Body of pancreas (tissue), 4 donors: ENCODE measurements around the gene UTP11.

Experiments
- POLR2A ChIP-seq, 3 donors: fragments of 450-650 bp; IDR thresholded peaks; one replicate each; pipeline ENCODE4 v1.6.1; 2016; ENCODE audit warnings: antibody characterized with exemption in 3 of 3, mild to moderate bottlenecking in 2 of 3
- TF ChIP-seq, protein P1 (sequence below), 7 experiments: fragments of 450-650 bp in 4 of 7; fragments of 200-600 bp in 3 of 7; sonication (generic) in 3 of 7; IDR thresholded peaks; one replicate each; pipeline ENCODE4 v1.5.1; 2016 to 2019; ENCODE audit warnings: antibody characterized with exemption in 7 of 7

DNA sequence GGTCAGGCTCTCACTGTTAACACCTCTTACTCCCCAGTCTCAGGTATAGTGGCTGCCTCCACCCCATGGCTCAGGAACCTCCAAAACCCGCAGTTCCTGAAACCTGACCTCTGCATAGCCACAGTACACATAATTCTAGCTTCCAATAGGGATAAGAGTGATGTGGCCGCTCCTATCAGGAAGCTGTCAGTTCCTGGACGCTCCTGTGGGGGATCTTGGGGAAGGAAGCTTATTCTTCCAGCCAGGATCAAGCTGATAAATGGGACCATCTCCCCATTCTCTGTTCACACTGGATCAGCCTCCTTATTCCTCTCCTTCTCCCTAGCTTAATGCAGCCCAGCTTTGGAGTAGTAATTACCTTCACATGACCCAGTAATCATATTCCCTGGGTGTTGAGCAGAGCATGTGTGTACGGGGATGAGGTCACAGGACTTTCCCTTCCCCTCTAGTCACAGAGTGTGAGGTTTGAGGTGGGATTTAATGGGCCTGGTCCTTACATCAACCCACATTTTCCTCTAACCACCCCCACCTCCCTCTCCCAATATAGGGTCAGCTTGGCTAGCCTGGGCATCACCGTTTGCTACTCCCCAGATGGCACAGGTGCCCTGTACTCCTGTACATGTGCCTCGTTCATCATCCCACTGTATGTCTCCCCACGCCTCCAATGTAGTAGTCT lies 41.0 kb downstream of the UTP11 start:
- TF ChIP-seq, protein P1, sequence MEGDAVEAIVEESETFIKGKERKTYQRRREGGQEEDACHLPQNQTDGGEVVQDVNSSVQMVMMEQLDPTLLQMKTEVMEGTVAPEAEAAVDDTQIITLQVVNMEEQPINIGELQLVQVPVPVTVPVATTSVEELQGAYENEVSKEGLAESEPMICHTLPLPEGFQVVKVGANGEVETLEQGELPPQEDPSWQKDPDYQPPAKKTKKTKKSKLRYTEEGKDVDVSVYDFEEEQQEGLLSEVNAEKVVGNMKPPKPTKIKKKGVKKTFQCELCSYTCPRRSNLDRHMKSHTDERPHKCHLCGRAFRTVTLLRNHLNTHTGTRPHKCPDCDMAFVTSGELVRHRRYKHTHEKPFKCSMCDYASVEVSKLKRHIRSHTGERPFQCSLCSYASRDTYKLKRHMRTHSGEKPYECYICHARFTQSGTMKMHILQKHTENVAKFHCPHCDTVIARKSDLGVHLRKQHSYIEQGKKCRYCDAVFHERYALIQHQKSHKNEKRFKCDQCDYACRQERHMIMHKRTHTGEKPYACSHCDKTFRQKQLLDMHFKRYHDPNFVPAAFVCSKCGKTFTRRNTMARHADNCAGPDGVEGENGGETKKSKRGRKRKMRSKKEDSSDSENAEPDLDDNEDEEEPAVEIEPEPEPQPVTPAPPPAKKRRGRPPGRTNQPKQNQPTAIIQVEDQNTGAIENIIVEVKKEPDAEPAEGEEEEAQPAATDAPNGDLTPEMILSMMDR (IDR thresholded peaks at IDR 0.05) = no peak
- TF ChIP-seq POLR2A (IDR thresholded peaks at IDR 0.05) = no peak
